NCI-H69 (cell line): ENCODE measurements around the gene MSS51.
"Not testable (repeated sequence)": the region's sequence is repeated elsewhere in the genome, so short reads cannot be mapped to it uniquely, and the experiment has no call there.

ENCODE experiments used
- DNase-seq: peaks from one replicate; lab custom pipeline; 2025; lab: John Stamatoyannopoulos, UW

The MSS51 gene

DNA sequence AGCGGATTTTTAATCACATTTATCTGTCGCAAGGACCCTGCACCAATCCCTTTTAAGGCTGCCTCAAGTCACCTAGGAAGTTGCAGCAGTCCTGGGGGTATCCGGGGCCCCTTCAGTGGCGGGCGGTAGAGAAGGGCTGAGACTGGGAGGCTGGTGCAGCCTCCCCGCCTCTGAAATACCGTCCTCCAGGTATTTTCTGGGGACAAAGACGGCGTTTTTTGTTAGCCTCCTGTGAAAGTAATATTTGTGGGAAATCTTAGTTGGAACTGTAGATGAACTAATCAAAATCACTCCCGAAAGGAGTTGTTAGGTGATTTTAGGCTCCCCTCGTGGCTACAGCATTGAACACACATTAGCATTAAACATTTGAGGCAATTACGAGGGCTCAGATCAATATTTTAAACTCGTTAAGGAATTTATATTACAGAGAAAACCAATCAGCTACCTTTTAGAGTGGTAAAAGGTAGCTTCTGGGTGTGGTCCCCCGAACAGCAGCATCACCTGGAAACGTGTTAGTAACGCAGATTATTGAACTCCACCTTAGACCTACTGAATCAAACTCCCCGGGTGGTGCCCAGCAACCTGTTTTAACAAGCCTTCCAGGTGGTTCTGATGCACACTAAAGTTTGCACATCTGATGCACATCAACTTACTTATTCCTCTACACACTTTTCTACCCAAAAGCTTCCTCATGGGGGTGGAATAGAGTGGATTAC, 19.0 kb downstream of the MSS51 start:
- peak; percentile 73 for DNase-seq

DNA sequence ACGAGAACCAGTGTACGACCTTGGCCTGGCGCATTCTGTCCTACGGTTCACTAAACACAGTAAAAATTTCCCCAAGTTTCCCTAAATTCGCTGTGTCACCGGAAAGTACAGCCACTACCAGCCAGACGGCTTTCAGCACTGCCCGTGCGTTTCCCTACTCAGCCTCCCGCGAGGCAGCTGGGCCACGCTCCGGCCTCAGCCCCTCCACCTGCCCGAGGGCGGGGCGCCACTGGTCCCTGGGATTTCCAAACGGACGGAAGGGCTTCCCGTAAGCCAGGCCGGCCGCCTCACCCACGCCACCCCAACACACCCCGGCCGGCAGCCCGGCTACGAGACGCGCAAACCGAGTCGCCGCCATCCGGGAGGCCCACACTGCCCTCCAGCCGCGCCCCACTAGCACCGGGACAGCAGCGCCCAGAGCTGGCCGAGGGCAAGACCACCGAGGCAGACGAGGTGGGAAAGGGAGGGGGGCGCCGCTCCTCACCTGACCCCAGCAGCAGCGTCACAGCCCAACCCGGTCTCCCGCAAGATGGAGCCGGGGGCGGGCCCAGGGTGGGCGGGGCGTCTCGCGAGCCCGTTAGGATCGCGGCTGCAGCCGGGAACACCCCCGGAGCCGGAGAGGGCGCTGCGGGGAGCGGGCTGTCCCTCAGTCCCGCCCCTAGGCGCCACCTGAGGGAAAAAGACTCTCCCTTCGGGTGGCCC, 19.7 kb downstream of the MSS51 start, which contains the start of gene ANXA7:
Gene ANXA7 (minus strand): TSS at position 531 of the 702 bp plus-strand sequence. CDS start 13,202 bp downstream, outside the sequence.
- peak; percentile 93 for DNase-seq

DNA sequence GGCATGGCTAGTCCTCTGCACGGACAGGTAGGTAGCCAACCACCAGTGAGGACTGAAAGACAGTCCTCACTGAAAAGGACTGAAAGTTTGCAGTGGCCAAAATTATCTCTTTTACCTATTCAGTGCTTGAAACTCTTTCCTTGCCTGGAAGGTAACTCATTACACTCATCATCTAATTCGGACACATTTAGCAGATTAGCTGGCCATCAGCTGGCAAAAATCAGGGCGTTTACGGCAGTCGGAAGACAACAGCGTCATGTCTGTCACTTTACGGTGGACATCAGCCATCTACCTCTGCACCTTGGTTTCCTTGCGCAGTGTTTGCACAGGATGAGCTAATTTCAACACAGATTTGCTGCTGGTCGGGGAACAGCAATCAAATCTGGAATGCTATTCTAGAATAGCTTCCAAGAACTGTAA, 20.2 kb downstream of the MSS51 start:
- DNase-seq: peak; percentile 75

DNA sequence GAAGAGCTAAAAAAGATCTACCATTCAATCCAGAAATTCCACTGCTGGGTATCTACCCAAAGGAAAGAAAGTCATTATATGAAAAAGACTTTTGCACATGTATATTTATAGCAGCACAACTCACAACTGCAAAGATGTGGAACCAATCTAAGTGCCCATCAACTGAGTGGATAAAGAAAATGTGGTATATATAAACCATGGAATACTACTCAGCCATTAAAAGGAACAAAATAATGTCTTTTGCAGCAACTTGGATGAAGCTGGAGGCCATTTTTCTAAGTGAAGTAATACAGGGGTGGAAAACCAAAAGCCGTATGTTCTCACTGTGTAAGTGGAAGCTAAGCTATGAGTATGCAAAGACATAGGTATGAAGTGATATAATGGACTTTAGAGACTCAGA, 22.5 kb downstream of the MSS51 start:
- no peak for DNase-seq

DNA sequence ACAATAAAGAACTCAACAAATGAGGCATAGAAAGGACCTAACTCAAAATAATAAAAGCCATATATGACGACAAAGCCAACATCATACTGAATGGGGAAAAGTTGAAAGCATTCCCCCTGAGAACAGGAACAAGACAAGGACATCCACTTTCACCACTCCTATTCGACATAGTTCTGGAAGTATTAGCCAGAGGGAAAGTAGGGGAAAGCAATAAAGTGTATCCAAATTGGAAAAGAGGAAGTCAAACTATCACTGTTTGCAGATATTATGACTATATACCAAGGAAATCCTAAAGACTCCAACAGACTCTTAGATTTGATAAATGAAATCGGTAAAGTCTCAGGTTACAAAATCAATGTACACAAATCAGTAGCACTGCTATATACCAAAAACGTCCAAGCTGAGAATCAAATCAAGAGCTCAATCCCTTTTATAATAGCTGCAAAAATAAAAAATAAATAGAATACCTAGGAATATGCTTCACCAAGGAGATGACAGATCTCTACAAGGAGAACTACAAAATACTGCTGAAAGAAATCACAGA, 24.3 kb downstream of the MSS51 start:
- DNase-seq: no peak

DNA sequence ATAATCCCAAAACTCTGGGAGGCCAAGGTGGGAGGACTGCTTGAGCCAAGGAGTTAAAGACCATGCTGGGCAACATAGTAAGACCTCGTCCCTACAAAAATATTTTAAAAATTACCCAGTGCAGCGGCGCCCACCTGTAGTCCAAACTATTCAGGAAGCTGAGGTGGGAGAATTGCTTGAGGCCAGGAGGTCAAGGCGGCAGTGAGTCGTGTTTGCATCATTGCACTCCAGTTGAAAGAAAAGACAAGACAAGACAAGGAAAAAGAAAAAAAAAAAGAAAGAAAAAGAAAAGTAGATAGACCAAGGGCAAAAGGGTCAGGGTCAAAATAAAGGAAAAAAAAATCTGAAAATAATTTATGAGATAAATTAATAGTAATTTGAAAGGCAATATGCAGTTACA, 25.3 kb downstream of the MSS51 start:
- no peak for DNase-seq

DNA sequence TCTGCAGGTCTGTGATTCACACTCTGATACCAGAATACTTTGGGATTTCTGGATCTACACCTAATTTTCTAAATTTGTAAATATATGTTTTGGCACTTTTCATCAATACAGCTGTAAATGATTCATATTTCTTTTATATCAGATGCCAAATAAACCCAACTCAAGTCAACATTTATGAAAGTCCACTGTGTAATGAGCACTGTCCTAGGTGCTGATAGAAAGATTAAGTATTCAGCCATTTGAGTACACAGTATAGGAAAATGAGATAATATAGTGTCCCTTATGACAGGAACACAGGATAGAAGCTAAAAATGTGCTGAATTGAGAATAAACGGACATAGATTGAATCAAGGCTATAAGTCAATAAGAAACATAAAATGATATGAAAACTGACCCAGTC, 25.9 kb downstream of the MSS51 start:
- DNase-seq: no peak

DNA sequence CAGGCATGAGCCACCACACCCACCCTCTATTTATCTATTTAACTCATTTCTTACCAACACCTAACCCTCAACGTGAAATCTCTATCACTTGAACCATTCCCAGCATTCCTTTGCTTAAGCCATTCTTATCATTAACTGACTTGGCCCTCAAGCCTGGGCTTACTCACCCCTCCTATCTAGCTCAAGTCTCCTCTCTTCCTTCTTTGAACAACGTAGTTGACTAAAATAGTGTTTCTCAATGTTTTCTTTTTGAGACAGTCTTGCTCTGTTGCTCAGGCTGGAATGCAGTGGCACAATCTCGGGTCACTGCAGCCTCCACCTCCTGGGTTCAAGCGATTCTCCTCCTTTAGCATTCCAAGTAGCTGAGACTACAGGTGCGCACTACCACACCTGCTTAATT, 26.5 kb downstream of the MSS51 start:
- no peak for DNase-seq

DNA sequence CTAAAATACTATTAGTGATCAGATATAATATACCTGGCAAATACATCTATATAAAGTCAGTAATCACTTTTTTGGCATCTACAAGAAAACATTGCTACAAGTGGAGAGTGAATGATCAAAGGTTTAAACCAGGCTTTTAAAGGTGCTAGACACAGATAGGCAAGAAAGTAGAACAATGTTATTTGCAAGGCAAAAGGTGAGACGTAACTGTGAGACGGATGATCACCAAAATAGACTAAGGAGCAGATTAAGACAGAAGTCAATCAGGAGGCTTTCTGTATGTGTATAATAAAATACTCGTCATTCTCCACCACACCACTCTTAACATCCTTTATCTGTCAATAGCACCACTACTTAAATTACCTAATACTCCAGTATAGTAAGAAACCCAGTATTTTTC, 27.8 kb downstream of the MSS51 start:
- DNase-seq: no peak

DNA sequence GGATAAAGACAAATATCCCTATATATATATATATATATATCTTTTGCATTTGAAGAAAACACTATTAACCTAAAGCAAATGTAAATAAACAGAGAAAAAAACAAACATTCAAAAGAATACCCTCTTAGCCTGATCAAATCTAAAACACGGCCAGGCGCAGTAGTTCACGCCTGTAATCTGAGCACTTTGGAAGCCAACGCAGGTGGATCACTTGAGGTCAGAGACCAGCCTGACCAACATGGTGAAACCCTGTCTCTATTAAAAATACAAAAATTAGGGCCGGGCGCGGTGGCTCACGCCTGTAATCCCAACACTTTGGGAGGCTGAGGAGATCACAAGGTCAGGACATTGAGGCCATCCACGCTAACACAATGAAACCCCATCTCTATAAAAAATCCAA, 28.7 kb downstream of the MSS51 start:
- no peak for DNase-seq

DNA sequence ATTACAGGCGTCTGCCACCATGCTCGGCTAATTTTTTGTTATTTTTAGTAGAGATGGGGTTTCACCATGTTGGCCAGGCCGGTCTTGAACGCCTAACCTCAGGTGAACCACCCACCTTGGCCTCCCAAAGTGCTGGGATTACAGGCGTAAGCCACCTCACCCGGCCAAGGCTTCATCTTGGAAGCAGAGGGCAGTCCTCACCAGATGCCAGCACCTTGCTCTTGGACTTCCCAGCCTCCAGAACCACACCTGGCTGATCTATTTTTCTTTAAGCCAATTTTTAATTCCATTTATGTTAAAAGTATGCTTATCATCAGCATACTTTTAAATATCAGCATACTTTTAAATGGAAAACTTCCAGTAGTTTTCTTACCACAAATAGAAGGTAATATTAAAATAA, 31.7 kb downstream of the MSS51 start:
- no peak for DNase-seq

DNA sequence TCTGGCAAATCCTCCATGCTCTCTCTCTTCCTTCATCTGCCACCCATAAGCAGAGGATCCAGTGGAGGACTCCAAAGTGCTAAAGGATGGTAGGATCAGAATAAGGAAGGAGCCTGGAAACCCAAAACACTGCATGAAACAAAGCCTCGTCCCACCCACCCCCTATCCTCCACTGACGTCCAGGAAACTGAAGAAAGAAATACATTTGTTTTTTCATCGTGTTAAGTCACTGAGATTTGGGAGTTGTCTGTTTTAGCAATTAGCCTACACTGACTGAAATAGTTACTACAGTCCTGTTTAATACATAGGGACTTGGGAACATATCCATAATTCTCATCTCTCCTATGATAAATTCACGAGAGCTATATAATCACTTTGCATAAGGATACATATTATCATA, 34.3 kb downstream of the MSS51 start:
- no peak for DNase-seq

DNA sequence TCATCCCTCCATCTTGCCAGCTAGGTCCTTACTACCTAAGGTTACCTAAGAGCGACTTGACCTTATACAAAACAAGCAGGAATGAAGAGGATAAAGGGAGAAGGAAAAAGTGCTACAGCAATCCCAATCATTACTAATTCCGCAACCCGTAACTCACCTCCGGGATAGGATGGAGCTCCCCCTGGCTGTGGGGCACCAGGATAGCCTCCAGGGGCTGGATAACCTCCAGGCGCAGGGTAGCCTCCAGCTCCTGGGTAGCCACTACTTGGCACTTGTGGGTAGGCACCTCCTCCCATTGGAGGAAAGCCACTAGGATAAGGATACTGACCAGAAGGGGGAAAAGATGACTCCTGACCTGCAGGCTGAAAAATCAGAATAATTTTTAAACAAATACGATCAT, 35.3 kb downstream of the MSS51 start:
- DNase-seq: peak; percentile 3

DNA sequence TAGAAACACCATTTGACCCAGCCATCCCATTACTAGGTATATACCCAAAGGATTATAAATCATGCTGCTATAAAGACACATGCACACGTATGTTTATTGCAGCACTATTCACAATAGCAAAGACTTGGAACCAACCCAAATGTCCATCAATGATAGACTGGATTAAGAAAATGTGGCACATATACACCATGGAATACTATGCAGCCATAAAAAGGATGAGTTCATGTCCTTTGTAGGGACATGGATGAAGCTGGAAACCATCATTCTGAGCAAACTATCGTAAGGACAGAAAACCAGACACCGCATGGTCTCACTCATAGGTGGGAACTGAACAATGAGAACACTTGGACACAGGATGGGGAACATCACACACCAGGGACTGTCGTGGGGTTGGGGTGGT, 39.0 kb downstream of the MSS51 start:
- not testable (repeated sequence) for DNase-seq

DNA sequence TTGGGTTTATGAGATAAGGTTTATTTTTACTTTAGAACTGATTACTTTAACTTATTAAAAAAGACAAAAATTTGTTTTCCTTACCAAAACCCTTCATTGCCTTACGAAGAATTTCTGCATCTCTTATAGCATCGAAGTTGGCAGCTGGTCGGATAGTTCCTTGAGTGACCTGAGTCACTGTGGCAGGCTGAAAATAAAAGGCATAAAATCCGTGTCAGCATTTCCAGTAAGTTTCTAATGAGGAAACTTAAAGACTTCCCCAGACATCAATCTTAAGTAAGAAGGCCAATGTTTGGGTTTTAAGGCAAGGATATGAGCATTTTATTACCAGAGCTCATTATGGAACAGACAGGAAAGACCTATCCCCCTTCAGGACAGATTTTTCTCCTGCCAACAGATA, 45.1 kb downstream of the MSS51 start:
- DNase-seq: no peak

DNA sequence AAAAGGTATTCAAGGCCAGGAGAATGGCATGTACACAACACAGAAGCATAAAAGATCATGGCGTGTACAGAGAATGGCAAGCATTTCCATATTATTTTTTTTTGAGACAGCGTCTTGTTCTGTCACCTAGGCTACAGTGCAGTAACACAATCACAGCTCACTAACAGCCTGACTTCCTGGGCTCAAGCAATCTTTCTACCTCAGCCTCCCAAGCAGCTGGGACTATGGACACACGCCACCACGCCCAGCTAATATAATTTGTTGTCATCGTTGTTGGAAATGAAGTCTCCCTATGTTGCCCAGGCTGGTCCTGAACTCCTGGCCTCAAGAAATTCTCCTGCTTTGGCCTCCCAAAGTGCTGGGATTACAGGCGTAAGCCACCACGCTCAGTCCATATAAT, 46.8 kb downstream of the MSS51 start:
- no peak for DNase-seq

DNA sequence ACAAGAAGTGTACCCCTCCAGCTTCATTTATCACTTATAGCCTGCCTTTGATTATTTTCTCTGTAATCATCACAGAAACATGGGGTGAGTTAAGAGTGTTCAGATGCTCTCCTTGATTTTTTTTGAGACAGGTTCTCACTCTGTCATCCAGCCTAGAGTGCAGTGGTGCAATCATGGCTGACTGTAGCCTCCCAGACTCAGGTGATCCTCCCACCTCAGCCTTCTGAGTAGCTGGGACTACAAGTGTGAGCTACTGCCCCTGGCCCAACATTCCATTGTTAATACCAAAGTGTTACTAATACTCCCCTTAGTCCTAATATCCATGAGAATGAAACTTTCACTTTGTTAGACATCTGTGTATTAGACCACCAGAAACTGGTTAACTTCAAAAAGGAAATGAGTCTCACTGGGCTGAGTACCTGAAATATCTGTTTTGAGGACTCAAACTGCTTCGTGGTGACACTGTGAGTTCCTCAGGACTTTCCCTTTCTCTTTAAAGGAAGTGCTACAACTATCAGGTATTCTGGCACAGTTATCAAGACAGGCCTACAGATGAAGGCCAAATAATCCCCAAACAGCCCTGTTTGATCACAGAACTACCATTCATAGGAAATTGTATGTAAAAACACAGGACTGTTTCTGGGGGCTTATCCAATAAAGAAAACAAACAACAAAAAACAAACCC, 54.2 kb downstream of the MSS51 start:
- no peak for DNase-seq

DNA sequence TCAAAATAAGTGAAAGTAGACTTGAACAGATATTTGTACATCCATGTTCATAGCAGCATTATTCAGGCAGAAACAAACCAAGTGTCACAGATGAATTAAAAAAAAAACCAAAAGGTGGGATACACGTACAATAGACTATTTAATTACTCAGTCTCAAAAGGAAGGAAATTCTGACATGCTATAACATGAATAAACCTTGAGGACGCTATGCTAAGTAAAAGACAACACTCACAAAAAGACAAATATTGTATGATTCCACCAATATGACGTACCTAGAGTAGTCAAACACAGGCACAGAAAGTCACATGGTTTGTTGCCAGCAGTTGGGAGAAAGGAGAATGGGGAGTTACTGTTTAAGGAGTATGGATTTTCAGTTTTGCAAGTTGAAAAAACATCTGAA, 56.7 kb downstream of the MSS51 start:
- DNase-seq: no peak
